ENCODE data around the gene ATL3. TPM values are rescaled to one million over a fixed set of nuclear protein-coding genes. Genes with fewer than 3 reads are reported as not detected.
"Not testable (repeated sequence)": the region's sequence is repeated elsewhere in the genome, so short reads cannot be mapped to it uniquely, and the experiment has no call there.

Gene ATL3
- total RNA-seq, 1 donor from 2014 or later, result 26.0 TPM

- no peak for DNase-seq
Observed at GRCh38 chr11:63619967-63620366, 51.2 kb downstream of the ATL3 start.

DNA sequence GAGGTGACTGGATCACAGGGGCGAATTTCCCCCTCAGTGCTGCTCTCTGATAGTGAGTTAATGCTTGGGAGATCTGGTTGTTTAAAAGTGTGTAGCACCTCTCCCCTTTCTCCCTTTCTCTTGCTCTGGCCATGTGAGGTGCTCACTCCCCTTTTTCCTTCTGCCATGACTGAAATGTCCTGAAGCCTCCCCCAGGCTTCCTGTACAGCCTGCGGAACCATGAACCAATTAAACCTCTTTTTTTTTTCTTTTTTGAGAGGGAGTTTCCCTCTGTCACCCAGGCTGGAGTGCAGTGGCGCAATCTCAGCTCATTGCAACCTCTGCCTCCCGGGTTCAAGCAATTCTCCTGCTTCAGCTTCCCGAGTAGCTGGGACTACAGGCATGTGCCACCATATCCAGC, 53.5 kb downstream of the ATL3 start:
- DNase-seq, result not testable (repeated sequence)

DNA sequence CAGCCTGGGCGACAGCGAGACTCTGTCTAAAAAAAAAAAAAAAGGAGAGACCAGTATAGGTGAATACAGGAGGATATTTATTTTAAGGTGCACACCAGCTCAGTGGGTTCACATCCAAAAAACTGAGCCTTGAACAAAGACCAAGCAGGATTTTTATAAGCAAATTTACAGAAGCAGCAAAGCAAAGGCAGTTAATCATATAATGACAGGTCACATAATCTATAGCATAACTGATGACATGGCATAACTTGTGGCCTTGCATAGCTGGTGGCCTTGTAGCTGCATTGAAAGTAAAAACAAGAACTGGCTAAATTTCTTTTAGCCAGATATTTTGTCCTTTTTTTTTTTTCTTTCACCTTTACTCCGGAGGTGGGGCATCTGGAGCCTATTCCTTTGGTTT, 54.2 kb downstream of the ATL3 start:
- DNase-seq, result no peak

GRCh38 chr11:63614136-63614671, 57.0 kb downstream of the ATL3 start, which contains the start of gene PLAAT3:
Gene PLAAT3 (minus strand): TSS chr11:63614433. CDS start chr11:63614014, 419 bp downstream.
- peak; percentile 70 for DNase-seq

GRCh38 chr11:63613517-63614135, 57.5 kb downstream of the ATL3 start:
- DNase-seq, result peak; percentile 58

GRCh38 chr11:63612181-63612580, 59.0 kb downstream of the ATL3 start:
- no peak for DNase-seq

GRCh38 chr11:63611395-63611747, 59.8 kb downstream of the ATL3 start:
- no peak for DNase-seq

DNA sequence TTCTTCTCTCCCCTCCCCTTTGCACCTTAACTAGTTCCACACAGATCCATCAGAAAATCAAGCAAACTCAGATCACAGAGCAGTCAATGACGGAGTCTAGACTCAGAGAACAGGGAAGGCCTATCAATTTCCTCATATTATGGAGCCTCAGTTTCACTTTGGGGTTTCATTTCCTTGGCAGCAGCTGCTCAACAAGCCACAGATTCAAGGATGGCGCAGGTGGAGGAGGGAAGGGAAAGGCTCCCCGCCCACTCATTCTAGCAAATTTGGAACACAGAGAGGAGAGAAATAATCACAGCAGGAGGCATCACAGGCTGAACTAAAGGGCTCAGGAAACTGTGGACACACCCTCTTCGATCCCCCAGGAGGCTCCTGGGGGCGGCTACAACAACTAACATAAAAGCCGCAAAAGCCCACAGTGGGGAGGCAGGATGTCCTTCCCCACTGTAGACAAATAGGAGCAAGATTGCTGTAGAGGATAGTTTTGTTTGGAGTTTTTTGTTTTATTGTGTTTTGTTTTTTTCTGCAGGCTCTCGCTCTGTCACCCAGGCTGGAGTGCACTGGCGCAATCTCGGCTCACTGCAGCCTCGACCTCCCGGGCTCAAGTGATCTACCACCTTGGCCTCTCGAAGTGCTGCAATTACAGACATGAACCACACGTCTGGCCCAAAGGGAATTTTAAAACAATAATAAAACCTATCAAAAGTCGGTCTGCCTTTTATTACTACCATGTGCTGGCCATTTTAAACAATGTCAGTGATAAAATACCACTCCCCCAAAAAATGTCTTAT, 60.4 kb downstream of the ATL3 start:
- DNase-seq, result no peak

DNA sequence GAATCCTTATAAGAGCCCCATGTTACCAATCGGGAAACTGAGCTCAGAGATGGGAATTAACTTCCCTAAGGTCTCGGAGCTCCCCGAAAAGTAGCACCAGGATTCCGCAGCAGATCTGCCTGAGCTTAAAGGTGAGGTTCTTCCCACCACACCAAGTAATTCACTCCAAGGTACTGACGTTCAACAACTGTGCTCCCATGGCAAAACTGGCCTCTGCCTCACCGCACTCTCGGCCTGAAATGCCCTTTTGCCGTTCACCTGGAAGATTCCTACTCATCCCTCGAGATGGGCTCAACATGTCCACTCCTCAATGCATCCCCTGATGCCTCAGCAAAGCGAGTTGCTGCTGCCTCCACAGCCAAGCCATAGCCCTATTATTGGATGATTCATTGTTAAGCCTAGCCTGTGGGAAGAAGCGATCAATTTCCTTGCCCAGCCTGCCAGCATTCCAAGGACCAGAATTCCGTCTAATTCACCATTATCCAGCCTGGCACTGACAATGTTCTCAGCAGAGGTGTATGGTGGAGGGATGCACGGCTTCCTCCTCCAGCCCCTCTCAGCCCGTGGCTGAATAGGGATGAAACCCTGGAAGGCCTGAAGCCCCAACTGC, 61.1 kb downstream of the ATL3 start:
- no peak for DNase-seq

DNA sequence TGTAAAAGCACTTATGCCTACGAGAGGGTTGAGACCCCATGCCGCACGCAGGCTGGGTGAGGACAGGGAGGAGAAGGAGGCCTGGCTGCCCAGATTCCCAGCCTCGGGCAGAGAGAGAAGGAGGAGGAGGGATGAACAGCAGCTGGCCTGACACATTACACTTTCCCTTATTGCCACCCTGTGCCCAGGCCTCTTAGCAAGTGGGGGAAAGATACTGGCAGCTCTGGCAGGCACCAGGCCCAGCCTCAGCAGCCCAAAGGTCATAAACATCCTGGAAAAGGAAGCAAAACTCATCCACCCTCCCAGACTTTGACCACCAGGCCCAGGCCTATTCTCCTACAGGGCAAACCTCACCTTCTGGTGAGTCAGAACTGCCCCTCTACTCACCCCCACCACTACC, 61.6 kb downstream of the ATL3 start:
- no peak for DNase-seq

DNA sequence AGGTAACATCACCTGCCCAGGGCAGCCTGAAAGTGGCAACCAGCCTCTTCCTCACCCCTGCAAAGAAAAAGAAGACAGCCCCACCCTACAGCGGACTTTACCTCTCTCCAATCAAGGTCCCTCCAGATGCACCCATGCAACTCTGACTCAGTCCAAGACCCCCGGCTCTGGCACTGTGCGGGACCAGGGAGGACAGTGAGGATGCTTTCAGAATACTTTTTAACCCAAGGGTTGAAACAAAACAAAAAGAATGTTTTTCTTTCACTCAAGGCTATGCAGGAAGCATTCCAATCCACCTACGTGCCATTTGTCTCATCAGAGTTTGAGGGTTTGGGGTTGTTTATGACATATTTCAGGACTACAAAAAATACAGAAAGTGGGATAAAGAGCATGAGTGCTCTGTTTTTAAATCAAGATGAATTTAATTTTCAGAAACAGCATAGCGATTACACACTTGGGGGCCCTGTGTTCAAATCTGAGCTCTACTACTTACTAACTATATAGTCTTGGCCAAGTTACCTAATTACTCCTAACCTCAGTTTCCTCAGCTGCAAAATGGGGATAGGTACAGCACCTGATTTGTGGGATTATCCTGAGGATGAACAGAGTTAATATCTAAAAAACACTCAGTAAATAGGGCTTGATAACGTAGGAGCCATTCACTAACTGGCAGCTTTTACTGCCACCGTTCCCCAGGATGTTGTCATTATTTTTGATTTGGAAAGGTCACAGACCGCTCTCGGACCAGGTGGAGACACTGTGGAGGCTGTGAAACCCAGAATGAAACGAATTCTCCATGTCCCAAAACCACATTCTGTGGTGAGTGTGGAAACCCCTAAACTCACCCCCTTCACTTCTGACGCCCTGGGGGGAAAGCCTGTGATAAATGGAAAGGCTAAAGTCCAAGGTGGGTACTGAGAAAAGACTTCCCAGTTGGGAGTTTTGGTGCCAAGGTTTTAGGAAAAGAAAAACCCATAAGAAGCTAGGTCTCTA, 62.5 kb downstream of the ATL3 start:
- no peak for DNase-seq

DNA sequence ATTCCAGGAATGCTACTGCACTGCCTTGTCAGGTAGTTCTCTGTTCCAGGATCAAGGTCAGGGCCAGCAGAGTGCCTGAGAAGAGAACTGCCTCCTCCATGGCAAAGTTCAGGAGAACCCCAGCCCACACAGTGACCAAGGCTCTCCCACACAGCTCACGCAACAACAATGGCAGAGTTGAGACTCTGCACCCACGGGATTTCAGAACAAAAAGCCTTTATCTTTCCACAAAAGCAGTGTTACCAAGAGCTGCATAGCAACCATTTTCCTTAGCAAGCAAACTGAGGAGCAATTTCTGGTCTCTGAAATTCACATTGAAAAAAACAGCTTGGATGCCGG, 68.0 kb downstream of the ATL3 start:
- peak; percentile 56 for DNase-seq

- DNase-seq, result not testable (repeated sequence)
Observed at GRCh38 chr11:63602290-63603179, 68.6 kb downstream of the ATL3 start.

GRCh38 chr11:63599211-63600122, 71.7 kb downstream of the ATL3 start:
- DNase-seq, result no peak

GRCh38 chr11:63598556-63598955, 72.6 kb downstream of the ATL3 start:
- DNase-seq, result no peak

DNA sequence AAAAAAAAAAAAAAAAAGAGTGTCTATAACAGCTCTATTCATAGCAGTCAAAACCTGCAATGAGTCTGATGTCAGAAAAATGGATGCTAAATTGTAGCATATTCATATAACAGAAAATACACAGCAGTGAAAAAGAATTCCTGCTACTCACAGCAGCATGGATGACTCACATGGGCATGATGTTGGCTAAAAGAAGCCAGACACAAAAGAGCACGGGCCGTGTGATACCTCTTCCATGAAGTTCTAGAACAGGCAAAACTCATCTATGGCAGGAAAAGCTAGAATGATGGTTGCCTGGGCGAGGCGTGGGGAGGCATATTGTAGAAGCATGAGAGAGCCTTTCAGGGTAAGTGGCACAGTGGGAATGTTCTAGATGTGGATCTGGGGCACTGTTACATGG, 75.9 kb downstream of the ATL3 start:
- no peak for DNase-seq

DNA sequence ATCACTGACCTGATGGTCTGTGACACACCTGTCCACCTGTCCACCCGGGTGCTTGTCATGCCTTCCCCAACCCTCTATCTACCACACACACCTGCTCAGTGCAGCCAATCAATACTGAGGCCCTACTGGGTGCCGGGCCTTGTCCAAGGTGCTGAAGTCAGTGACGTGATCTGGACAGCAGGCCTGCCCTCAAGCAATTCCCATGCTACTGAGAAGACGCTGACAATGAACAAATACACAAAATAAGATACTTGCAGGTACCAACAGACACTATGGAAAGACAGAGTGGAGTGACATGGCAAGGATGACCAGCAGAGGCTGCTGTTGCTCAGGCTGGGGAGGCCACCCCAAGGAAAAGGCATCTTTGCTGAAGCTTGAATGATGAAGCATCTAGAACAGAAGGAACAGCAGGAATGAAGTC, 78.2 kb downstream of the ATL3 start:
- peak; percentile 21 for DNase-seq

DNA sequence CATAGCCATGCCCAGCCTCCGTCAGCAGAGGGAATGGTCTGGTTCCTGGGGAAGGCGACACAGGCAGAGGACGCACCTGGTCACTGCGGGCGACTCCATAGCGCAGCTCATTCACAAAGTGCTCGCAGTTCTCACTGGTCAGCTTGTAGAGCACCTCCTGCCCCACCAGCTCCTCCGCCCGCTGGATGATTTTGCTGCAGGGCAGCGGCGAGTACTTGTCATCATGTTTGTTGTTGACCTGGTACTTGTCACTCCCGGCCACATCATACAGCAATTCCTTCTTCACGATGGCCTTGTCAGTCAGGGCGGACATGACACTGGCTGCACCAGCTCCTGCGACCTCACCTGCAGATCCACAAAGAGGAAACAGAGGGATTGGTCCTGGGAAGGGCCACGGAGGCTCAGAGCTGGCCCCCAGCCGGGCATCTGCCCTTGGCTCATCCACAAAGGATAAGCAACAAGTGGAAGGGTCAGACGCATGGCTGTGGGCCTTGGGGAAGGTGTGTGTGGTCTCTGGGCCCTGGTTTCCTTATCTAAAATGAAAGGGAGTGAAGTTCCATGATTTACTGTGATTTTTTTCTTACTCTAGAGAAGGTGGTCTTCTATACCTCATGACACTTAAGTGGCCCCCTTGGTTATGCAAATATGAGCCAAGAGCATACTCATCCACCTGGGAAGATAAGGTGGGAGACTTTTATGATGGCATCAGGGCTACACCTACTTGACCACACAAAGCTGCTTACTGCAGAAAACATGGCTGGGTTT, 81.0 kb downstream of the ATL3 start:
- DNase-seq, result no peak

DNA sequence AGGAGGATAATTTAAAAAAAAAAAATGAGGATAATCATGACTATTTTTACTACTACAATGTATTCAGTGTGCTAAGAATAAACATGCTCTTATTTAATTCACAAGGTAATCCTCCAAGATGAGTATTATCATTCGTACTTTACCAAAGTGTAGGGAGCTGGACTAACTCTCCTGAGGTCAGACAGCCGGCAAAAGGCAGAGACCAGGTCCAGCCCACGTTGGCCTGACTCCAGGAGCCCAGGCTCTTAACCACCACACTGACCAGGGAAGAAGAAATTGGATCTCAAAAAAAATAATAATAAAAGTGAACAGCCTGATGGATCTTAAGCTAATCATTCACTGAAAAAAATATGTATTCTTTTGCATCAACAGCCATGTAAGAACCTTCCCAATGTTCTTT, 82.2 kb downstream of the ATL3 start:
- no peak for DNase-seq

Data from occipital lobe (tissue), 2 donors.